SH-SY5Y (cell line): Measurements from ENCODE around the gene CCDC134.

Experiments used
- GATA2 ChIP-seq: IDR thresholded peaks from 2 replicates; pipeline ENCODE4 v1.6.1; 2011; ENCODE audit warnings: mild to moderate bottlenecking, low read depth, low read length
- GATA3 ChIP-seq: IDR thresholded peaks from 2 replicates; pipeline ENCODE4 v1.6.1; 2011; ENCODE audit warnings: low read depth, mild to moderate bottlenecking, low read length, moderate library complexity

DNA sequence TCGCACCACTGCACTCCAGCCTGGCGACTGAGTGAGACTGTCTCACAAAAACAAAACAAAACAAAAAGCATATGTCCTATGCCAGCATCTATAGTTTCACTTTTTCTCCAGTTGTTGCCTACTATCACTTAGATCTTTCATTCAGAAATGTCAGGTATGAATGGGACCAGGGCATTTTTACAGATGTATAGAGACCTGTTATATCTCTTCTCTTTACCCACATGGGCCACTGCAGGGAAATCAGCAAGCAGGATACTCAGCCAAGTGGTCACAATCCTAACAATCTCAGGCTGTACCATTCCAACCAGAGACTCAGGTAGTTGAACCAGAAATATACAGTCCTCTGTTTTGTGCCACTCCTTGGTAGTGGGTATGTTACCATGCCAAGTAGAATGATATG is 16.4 kb downstream of the CCDC134 start:
- TF ChIP-seq GATA2 (no peak), GATA3 (no peak)
